Endothelial cell of umbilical vein (primary cell): ENCODE results near the gene TMEM127. TPM values are rescaled to one million over a fixed set of nuclear protein-coding genes. Genes with fewer than 3 reads are reported as not detected.
"Not testable (repeated sequence)": the region's sequence is repeated elsewhere in the genome, so short reads cannot be mapped to it uniquely, and the experiment has no call there.

Experiments
- BruUV-seq: library from RNA; stranded (reverse); fragments of 400-500 nt; replicated peaks from 2 replicates; lab custom pipeline; 2021; lab: Mats Ljungman, UMichigan
- CTCF ChIA-PET: fragments of 300-600, 350-600 bp; sonication (Branson Sonifier 250); formaldehyde crosslinking; loops from one replicate; lab custom pipeline; 2021; ENCODE audit warnings: antibody characterized with exemption, inconsistent platforms; lab: Charles Lee
- POLR2A ChIA-PET: fragments of 300-600, 350-600 bp; sonication (Branson Sonifier 250); formaldehyde crosslinking; loops from one replicate; lab custom pipeline; 2021; ENCODE audit warnings: antibody characterized with exemption, inconsistent platforms; lab: Charles Lee
- DNase-seq: peaks from one replicate; pipeline ENCODE4 v3.0.0-alpha.2; 2011; ENCODE audit warnings: low read depth, low spot score
- FAIRE-seq: peaks from 2 replicates; lab custom pipeline; 2011; peaks lifted over from hg19 to GRCh38; lab: Jason Lieb, UNC
- H2AFZ ChIP-seq: 2 replicates; pipeline ENCODE4 v1.6.0; 2012; ENCODE audit warnings: low read depth, low read length, control low read depth, inconsistent platforms
- H3K27ac ChIP-seq: 2 replicates; pipeline ENCODE4 v1.5.1; 2011; ENCODE audit warnings: low read depth, mild to moderate bottlenecking, control low read depth, low read length, moderate library complexity; ENCODE audit not compliant: insufficient read depth
- H3K27me3 ChIP-seq, 2 experiments: 2 replicates each; pipeline versions ENCODE4 v1.6.0 to v1.6.1; 2011; ENCODE audit warnings: low read length in 2 of 2, mixed read lengths in 1 of 2; ENCODE audit not compliant: control insufficient read depth in 2 of 2, insufficient read depth in 2 of 2
- H3K36me3 ChIP-seq, 2 experiments: 2 replicates in 1 of 2; 3 replicates in 1 of 2; pipeline ENCODE4 v1.5.1; 2011; ENCODE audit warnings: low read length in 2 of 2, mild to moderate bottlenecking in 1 of 2, moderate library complexity in 1 of 2; ENCODE audit not compliant: control insufficient read depth in 2 of 2, insufficient read depth in 2 of 2; ENCODE audit errors: extremely low read depth in 1 of 2
- H3K4me1 ChIP-seq: 3 replicates; pipeline ENCODE4 v1.5.1; 2011; ENCODE audit warnings: mild to moderate bottlenecking, low read length; ENCODE audit not compliant: control insufficient read depth, insufficient read depth; ENCODE audit errors: extremely low read depth
- H3K4me2 ChIP-seq: 2 replicates; pipeline ENCODE4 v1.6.1; 2011; ENCODE audit warnings: low read length, control low read depth, mixed read lengths; ENCODE audit not compliant: insufficient read depth
- H3K4me3 ChIP-seq, 3 experiments: fragments of 200-600 bp in 1 of 3; sonication (generic), shearing (Covaris generic) in 1 of 3; replicated peaks in 1 of 3; 2 replicates each; pipeline ENCODE4 v1.5.1; 2011 to 2016; ENCODE audit warnings: control low read depth in 3 of 3, low read length in 3 of 3, mild to moderate bottlenecking in 2 of 3, inconsistent platforms in 1 of 3, low read depth in 1 of 3, moderate library complexity in 1 of 3; ENCODE audit not compliant: insufficient read depth in 1 of 3
- H3K79me2 ChIP-seq: 2 replicates; pipeline ENCODE4 v1.6.0; 2012; ENCODE audit warnings: low read length, inconsistent platforms; ENCODE audit not compliant: control insufficient read depth, insufficient read depth
- H3K9ac ChIP-seq: replicated peaks from 2 replicates; pipeline ENCODE3; 2011; ENCODE audit warnings: low read length, control low read depth; ENCODE audit not compliant: insufficient read depth; ENCODE audit errors: extremely low read depth
- H3K9me1 ChIP-seq: replicated peaks from 3 replicates; pipeline ENCODE4 v1.6.0; 2011; ENCODE audit warnings: mild to moderate bottlenecking, low read length; ENCODE audit not compliant: control insufficient read depth, insufficient read depth; ENCODE audit errors: extremely low read depth
- H3K9me3 ChIP-seq: replicated peaks from 2 replicates; pipeline ENCODE4 v1.5.1; 2012; ENCODE audit warnings: low read length, inconsistent platforms; ENCODE audit not compliant: control insufficient read depth, insufficient read depth
- H4K20me1 ChIP-seq: replicated peaks from 2 replicates; pipeline ENCODE3; 2011; ENCODE audit warnings: mild to moderate bottlenecking, low read length; ENCODE audit not compliant: control insufficient read depth, insufficient read depth; ENCODE audit errors: extremely low read depth
- CTCF ChIP-seq, 2 donors: IDR thresholded peaks; 1 replicate in 1 of 2; 2 replicates in 1 of 2; pipeline ENCODE4 v1.5.1; 2011; ENCODE audit warnings: low read length in 2 of 2, mild to moderate bottlenecking in 2 of 2, moderate library complexity in 2 of 2, control low read depth in 1 of 2, inconsistent platforms in 1 of 2, low read depth in 1 of 2; ENCODE audit not compliant: insufficient read depth in 1 of 2; ENCODE audit errors: extremely low read depth in 1 of 2
- EZH2 ChIP-seq: IDR thresholded peaks from 2 replicates; pipeline ENCODE4 v1.6.1; 2012; ENCODE audit warnings: borderline replicate concordance, low read depth, mild to moderate bottlenecking, moderate library complexity, low read length, inconsistent platforms; ENCODE audit not compliant: severe bottlenecking
- FOS ChIP-seq: IDR thresholded peaks from 2 replicates; pipeline ENCODE4 v1.6.1; 2011; ENCODE audit warnings: mild to moderate bottlenecking, low read length, moderate library complexity, borderline replicate concordance; ENCODE audit not compliant: insufficient read depth
- GATA2 ChIP-seq: IDR thresholded peaks from 2 replicates; pipeline ENCODE4 v1.7.0; 2011; ENCODE audit warnings: low read depth, mild to moderate bottlenecking, moderate library complexity, mixed read lengths, low read length; ENCODE audit not compliant: insufficient read length, insufficient read depth
- JUN ChIP-seq: IDR thresholded peaks from 2 replicates; pipeline ENCODE4 v1.6.1; 2011; ENCODE audit warnings: borderline replicate concordance, low read depth; ENCODE audit not compliant: insufficient read length, insufficient read depth
- MYC ChIP-seq: IDR thresholded peaks from one replicate; pipeline ENCODE4 v1.6.1; 2011; ENCODE audit warnings: mild to moderate bottlenecking, low read depth, low read length
- POLR2A ChIP-seq: IDR thresholded peaks from 2 replicates; pipeline ENCODE4 v1.6.1; 2012; ENCODE audit warnings: low read depth, mild to moderate bottlenecking, control low read depth, low read length
- POLR2AphosphoS5 ChIP-seq: IDR thresholded peaks from 2 replicates; pipeline ENCODE4 v1.6.1; 2012; ENCODE audit warnings: low read depth, mild to moderate bottlenecking, control low read depth, low read length, moderate library complexity; ENCODE audit not compliant: insufficient read depth
- dilution Hi-C: fragments of 300-500 bp; cut with MboI; formaldehyde crosslinking; loops from one replicate; pipeline ENCODE4 v1.15.0; 2019; ENCODE audit warnings: low sequenced_read_pairs; ENCODE audit not compliant: extremely low pct_ligation_motif_present
- intact Hi-C: fragments of 100-400 bp; cut with micrococcal nuclease; formaldehyde crosslinking; loops from one replicate; pipeline ENCODE4 v1.10.0; 2022
- polyA plus RNA-seq, 4 experiments: library from polyadenylated mRNA; depleted of rRNA in 3 of 4; stranded (reverse) in 3 of 4; unstranded in 1 of 4; fragments of >200 nt; gene quantifications; 2 replicates each; pipeline versions ENCODE4 v1.2.1 to v1.2.3, GENCODE V29; 2011 to 2012; ENCODE audit warnings: missing spikeins in 1 of 4
- total RNA-seq: library from RNA; stranded (reverse); gene quantifications from 2 replicates; pipeline ENCODE4 v1.2.3, GENCODE V29; 2021
- TF ChIP-seq, protein P1 (sequence below): IDR thresholded peaks from 2 replicates; pipeline ENCODE4 v1.6.1; 2011; ENCODE audit not compliant: insufficient read depth, insufficient read length

TMEM127 gene
- total and polyA plus RNA-seq, 2 donors (not counting 3 experiments of a cell fraction or from before 2014, with no cell fraction given): 48.4 to 75.7 TPM

DNA sequence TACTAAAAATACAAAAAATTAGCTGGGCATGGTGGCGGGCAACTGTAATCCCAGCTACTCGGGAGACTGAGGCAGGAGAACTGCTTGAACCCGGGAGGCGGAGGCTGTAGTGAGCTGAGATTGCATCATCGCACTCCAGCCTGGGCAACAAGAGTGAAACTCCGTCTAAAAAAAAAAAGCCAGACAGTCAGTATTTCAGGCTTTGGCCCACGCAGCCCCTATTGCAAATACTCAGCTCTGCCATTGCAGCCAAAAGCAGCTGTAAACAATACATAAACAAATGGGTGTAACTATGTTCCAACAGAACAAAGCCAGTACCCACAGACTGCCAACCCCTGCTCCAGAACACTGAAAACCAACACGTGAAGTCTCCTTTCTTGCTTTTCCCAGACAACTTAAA is 28.5 kb upstream of the TMEM127 start:
- FAIRE-seq, H3K4me2 ChIP-seq, H3K79me2 ChIP-seq, H3K27me3 ChIP-seq, H3K4me3 ChIP-seq, BruUV-seq, H3K9me3 ChIP-seq, H4K20me1 ChIP-seq, H3K27ac ChIP-seq, H3K9ac ChIP-seq, DNase-seq, dilution Hi-C loops, H3K9me1 ChIP-seq, POLR2A ChIA-PET, intact Hi-C loops, H3K4me1 ChIP-seq, H2AFZ ChIP-seq: not testable (repeated sequence)
- H3K36me3 ChIP-seq: peaks cover 29 to 66% of the 10 kb centered on the region in 2 experiments
- CTCF ChIA-PET: interaction anchor here (1.3 kb wide), 1 partner anchor 11 kb away, joined by 5 read pairs; the partner anchor contains the start of gene SNRNP200

DNA sequence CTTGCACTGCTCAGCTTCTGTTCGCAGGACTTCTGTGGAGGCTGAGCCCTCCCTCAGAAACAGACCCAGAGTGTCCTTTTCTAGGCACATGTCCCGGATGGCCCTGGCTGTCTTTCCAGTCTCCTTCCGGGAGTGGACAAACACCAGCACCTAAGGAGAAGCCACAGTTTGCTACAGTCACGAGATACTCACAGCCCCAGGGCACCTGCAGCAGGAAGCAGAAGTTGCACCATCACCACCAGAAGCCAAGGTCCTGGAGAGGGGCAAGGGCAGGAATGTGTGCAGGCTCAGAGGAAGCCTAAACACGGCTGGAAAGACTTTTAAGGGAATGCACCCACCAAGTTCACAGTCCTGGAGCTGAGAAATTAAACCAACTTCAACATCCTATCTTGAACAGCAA is 26.0 kb upstream of the TMEM127 start:
- ChIA-PET CTCF (no interaction called here), POLR2A (no interaction called here)
- Histone ChIP-seq H3K4me1 (no peaks in the 10 kb centered on the region), H3K9me3 (no peaks in the 10 kb centered on the region), H3K4me2 (no peak overlapping the region), H3K36me3 (peaks cover 30 to 68% of the 10 kb centered on the region in 2 experiments), H3K4me3 (no peak overlapping the region), H3K79me2 (no peaks in the 10 kb centered on the region), H2AFZ (no peak overlapping the region), H3K27ac (no peak overlapping the region), H3K9me1 (no peaks in the 10 kb centered on the region), H4K20me1 (no peaks in the 10 kb centered on the region), H3K27me3 (no peaks in the 10 kb centered on the region), H3K9ac (no peak overlapping the region)
- dilution Hi-C loops (no loop called here), intact Hi-C loops (no loop called here)
- TF ChIP-seq POLR2A: no peak
- TF ChIP-seq FOS: no peak
- no peak for TF ChIP-seq EZH2
- no peak for TF ChIP-seq CTCF (IDR thresholded peaks at IDR 0.05; ENCODE audit: extremely low read depth in 1 of 2, insufficient read depth in 1 of 2, low read depth in 1 of 2, low read length in 2 of 2)
- TF ChIP-seq JUN: no peak
- TF ChIP-seq, protein P1, sequence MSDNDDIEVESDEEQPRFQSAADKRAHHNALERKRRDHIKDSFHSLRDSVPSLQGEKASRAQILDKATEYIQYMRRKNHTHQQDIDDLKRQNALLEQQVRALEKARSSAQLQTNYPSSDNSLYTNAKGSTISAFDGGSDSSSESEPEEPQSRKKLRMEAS: no peak
- TF ChIP-seq GATA2: no peak
- no peak for TF ChIP-seq POLR2AphosphoS5
- TF ChIP-seq MYC: no peak
- FAIRE-seq (no peak), DNase-seq (no peak)
- no TSS peak for BruUV-seq
